ENCODE results near the gene LONP2. TPM values are rescaled to one million over a fixed set of nuclear protein-coding genes. Genes with fewer than 3 reads are reported as not detected.

Gene LONP2
- total RNA-seq, 1 experiment from 2014 or later: 46.8 TPM

DNA sequence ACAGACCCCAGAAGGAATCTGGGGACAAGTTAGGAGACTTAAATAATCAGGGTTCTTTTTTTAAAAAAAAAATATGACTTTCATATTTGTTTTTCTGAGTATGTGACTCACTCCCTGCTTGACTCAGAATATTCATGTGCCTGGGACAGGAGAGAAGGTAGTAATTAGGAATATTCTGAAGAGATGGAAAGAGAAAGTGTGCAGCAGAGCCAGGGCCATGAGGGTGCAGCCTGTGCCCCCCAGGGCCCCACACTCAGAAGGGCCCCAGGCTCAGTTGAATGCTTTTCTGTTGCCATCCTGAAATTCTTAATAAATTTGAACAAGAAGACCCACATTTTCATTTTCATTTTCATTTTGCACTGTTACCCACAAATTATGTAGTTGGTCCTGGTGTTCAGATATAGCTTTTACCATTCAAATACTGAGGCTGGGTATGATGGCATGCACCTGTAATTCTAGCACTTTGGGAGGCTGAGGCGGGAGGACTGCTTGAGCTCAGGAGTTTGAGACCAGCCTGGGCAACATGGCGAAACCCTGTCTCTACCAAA lies 11.5 kb upstream of the LONP2 start:
- H3K4me2 ChIP-seq (ENCODE audit: low read length): no peak overlapping the region
- DNase-seq (ENCODE audit: low read depth, low spot score): no peak
- no peak overlapping the region for H3K9ac ChIP-seq (ENCODE audit: low read length)
- no peaks in the 10 kb centered on the region for H4K20me1 ChIP-seq (ENCODE audit: insufficient read depth)
- no peak overlapping the region for H3K4me3 ChIP-seq (replicated peaks in 1 of 2; ENCODE audit: low read depth in 1 of 2, low read length in 2 of 2)
- no peak for ATAC-seq
- H3K27me3 ChIP-seq (ENCODE audit: insufficient read depth, low read length): no peaks in the 10 kb centered on the region
- BruUV-seq (replicated peaks): no TSS peak
- H3K27ac ChIP-seq (ENCODE audit: low read depth, low read length): no peak overlapping the region
- H3K4me1 ChIP-seq (ENCODE audit: control insufficient read depth in 1 of 2, insufficient read depth in 2 of 2, low read length in 2 of 2): no peaks in the 10 kb centered on the region
- POLR2A ChIA-PET: no interaction called here
- intact Hi-C loops (cut with micrococcal nuclease): loop anchor here (1.0 to 5.0 kb wide), 3 partner anchors 294 to 390 kb away; no protein-coding TSS in a partner anchor
- RAD21 ChIA-PET (ENCODE audit: low non-redundant PET in 1 of 2, low total read pairs in 2 of 2, uncharacterized antibody in 2 of 2, unreplicated experiment in 2 of 2): no interaction called here
- no peaks in the 10 kb centered on the region for H3K36me3 ChIP-seq (ENCODE audit: control insufficient read depth in 1 of 2, insufficient read depth in 2 of 2, low read length in 2 of 2)
- CTCF ChIA-PET: no interaction called here
- no peak overlapping the region for H2AFZ ChIP-seq (ENCODE audit: low read depth, low read length, poor library complexity, severe bottlenecking)
- no peaks in the 10 kb centered on the region for H3K9me3 ChIP-seq (ENCODE audit: control insufficient read depth in 1 of 2, insufficient read depth in 1 of 2, low read depth in 1 of 2, low read length in 2 of 2)
- no peaks in the 10 kb centered on the region for H3K79me2 ChIP-seq (ENCODE audit: insufficient read depth, low read length)
- TF ChIP-seq SP1 (IDR thresholded peaks at IDR 0.05; ENCODE audit: low read depth) (no peak), JUND (IDR thresholded peaks at IDR 0.05) (no peak), CEBPB (IDR thresholded peaks at IDR 0.05; ENCODE audit: low read depth) (no peak), EZH2phosphoT487 (IDR thresholded peaks at IDR 0.05; ENCODE audit: borderline replicate concordance) (no peak), YY1 (IDR thresholded peaks at IDR 0.05; ENCODE audit: extremely low read depth, insufficient replicate concordance, low read depth, low read length) (no peak), TCF7L2 (IDR thresholded peaks at IDR 0.05; ENCODE audit: borderline replicate concordance, extremely low read depth, insufficient read depth, insufficient read length) (no peak), ELF1 (IDR thresholded peaks at IDR 0.05; ENCODE audit: borderline replicate concordance, low read depth) (no peak), FOSL1 (IDR thresholded peaks at IDR 0.05; ENCODE audit: low read depth) (no peak), RAD21 (IDR thresholded peaks at IDR 0.05; ENCODE audit: low read depth) (no peak), EZH2 (IDR thresholded peaks at IDR 0.05) (no peak), ZNF274 (IDR thresholded peaks at IDR 0.05; ENCODE audit: low read depth, low read length) (no peak)
- TF ChIP-seq, protein P1, sequence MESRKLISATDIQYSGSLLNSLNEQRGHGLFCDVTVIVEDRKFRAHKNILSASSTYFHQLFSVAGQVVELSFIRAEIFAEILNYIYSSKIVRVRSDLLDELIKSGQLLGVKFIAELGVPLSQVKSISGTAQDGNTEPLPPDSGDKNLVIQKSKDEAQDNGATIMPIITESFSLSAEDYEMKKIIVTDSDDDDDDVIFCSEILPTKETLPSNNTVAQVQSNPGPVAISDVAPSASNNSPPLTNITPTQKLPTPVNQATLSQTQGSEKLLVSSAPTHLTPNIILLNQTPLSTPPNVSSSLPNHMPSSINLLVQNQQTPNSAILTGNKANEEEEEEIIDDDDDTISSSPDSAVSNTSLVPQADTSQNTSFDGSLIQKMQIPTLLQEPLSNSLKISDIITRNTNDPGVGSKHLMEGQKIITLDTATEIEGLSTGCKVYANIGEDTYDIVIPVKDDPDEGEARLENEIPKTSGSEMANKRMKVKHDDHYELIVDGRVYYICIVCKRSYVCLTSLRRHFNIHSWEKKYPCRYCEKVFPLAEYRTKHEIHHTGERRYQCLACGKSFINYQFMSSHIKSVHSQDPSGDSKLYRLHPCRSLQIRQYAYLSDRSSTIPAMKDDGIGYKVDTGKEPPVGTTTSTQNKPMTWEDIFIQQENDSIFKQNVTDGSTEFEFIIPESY (IDR thresholded peaks at IDR 0.05; ENCODE audit: extremely low read depth, insufficient replicate concordance, low read length): no peak
- TF ChIP-seq, protein P2, sequence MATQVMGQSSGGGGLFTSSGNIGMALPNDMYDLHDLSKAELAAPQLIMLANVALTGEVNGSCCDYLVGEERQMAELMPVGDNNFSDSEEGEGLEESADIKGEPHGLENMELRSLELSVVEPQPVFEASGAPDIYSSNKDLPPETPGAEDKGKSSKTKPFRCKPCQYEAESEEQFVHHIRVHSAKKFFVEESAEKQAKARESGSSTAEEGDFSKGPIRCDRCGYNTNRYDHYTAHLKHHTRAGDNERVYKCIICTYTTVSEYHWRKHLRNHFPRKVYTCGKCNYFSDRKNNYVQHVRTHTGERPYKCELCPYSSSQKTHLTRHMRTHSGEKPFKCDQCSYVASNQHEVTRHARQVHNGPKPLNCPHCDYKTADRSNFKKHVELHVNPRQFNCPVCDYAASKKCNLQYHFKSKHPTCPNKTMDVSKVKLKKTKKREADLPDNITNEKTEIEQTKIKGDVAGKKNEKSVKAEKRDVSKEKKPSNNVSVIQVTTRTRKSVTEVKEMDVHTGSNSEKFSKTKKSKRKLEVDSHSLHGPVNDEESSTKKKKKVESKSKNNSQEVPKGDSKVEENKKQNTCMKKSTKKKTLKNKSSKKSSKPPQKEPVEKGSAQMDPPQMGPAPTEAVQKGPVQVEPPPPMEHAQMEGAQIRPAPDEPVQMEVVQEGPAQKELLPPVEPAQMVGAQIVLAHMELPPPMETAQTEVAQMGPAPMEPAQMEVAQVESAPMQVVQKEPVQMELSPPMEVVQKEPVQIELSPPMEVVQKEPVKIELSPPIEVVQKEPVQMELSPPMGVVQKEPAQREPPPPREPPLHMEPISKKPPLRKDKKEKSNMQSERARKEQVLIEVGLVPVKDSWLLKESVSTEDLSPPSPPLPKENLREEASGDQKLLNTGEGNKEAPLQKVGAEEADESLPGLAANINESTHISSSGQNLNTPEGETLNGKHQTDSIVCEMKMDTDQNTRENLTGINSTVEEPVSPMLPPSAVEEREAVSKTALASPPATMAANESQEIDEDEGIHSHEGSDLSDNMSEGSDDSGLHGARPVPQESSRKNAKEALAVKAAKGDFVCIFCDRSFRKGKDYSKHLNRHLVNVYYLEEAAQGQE (IDR thresholded peaks at IDR 0.05; ENCODE audit: low read depth): no peak
- TF ChIP-seq, protein P3, sequence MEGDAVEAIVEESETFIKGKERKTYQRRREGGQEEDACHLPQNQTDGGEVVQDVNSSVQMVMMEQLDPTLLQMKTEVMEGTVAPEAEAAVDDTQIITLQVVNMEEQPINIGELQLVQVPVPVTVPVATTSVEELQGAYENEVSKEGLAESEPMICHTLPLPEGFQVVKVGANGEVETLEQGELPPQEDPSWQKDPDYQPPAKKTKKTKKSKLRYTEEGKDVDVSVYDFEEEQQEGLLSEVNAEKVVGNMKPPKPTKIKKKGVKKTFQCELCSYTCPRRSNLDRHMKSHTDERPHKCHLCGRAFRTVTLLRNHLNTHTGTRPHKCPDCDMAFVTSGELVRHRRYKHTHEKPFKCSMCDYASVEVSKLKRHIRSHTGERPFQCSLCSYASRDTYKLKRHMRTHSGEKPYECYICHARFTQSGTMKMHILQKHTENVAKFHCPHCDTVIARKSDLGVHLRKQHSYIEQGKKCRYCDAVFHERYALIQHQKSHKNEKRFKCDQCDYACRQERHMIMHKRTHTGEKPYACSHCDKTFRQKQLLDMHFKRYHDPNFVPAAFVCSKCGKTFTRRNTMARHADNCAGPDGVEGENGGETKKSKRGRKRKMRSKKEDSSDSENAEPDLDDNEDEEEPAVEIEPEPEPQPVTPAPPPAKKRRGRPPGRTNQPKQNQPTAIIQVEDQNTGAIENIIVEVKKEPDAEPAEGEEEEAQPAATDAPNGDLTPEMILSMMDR (IDR thresholded peaks at IDR 0.05 in 2 of 3, conservative IDR thresholded peaks at IDR 0.05 in 1 of 3; ENCODE audit: borderline replicate concordance in 1 of 3, insufficient read depth in 1 of 3, low read depth in 2 of 3, low read length in 2 of 3): no peak
- TF ChIP-seq, protein P4, sequence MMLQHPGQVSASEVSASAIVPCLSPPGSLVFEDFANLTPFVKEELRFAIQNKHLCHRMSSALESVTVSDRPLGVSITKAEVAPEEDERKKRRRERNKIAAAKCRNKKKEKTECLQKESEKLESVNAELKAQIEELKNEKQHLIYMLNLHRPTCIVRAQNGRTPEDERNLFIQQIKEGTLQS (IDR thresholded peaks at IDR 0.05): no peak
- no peaks in the 10 kb centered on the region for H3K9me2 ChIP-seq (ENCODE audit: insufficient read depth)

All from HCT116 (cell line).